Measurements from ENCODE around the gene GP5.

- TF ChIP-seq CTCF (IDR thresholded peaks at IDR 0.05) = no peak
- TF ChIP-seq POLR2A (IDR thresholded peaks at IDR 0.05) = no peak
Observed at GRCh38 chr3:194447657-194448056, 48.6 kb upstream of the GP5 start.

All from body of pancreas (tissue), 4 donors.